Measurements from ENCODE around the gene EXPH5. TPM values are rescaled to one million over a fixed set of nuclear protein-coding genes. Genes with fewer than 3 reads are reported as not detected.
"Not testable (repeated sequence)": the region's sequence is repeated elsewhere in the genome, so short reads cannot be mapped to it uniquely, and the experiment has no call there.

EXPH5 gene
- total and polyA plus RNA-seq, 2 of the 8 experiments (the other 6 are each of a cell fraction or from before 2014, with no cell fraction given), result 1.1 to 11.5 TPM

DNA sequence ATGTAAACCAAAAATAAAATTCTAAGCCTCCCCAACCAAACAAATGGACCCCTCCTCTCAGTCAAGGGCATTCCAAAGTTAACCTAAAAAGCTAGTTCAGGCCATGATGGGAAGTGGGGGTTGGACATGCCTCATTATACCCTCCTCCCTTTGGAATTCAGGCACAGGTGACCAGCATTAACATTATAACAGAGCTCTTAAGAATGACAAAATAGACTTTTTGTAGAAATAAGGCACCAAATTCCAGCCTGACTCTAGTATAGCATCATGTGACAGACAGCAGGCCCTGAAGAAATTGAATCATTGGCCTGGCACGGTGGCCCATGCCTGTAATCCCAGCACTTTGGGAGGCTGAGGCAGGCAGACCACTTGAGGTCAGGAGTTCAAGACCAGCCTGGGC lies 48.2 kb upstream of the EXPH5 start:
- H3K79me2 ChIP-seq (ENCODE audit: control insufficient read depth in 1 of 2, insufficient read depth in 2 of 2, low read length in 2 of 2); FAIRE-seq; H3K27ac ChIP-seq (ENCODE audit: low read depth, low read length); H3K4me3 ChIP-seq (ENCODE audit: extremely low read depth in 1 of 4, insufficient read depth in 2 of 4, low read depth in 3 of 4, low read length in 4 of 4); H2AK5ac ChIP-seq (ENCODE audit: low read depth, low read length); DNase-seq (ENCODE audit: low read depth in 1 of 2, low spot score in 2 of 2); H3K4me1 ChIP-seq (replicated peaks in 1 of 4; ENCODE audit: control insufficient read depth in 3 of 4, insufficient read depth in 4 of 4, low read length in 3 of 4); H3K23ac ChIP-seq (ENCODE audit: insufficient read length); H2AFZ ChIP-seq (ENCODE audit: low read length); H4K5ac ChIP-seq (ENCODE audit: insufficient read length, low read depth, low read length); H2BK15ac ChIP-seq (ENCODE audit: low read length); H4K8ac ChIP-seq (ENCODE audit: extremely low read depth, insufficient read depth, low read length); H3K4me2 ChIP-seq (ENCODE audit: insufficient read depth in 1 of 2, low read depth in 2 of 2, low read length in 2 of 2); H3K14ac ChIP-seq (ENCODE audit: insufficient read length); H3K9ac ChIP-seq (replicated peaks in 1 of 4; ENCODE audit: extremely low read depth in 1 of 4, low read depth in 3 of 4, low read length in 3 of 4); POLR2A ChIA-PET (ENCODE audit: partially characterized antibody); H2BK5ac ChIP-seq (ENCODE audit: low read depth, low read length); H4K91ac ChIP-seq (replicated peaks; ENCODE audit: insufficient read length, low read length); H2BK20ac ChIP-seq (ENCODE audit: low read length); H3K9me3 ChIP-seq (ENCODE audit: insufficient read depth in 2 of 2, low read depth in 1 of 2, low read length in 1 of 2); H3K36me3 ChIP-seq (ENCODE audit: control insufficient read depth in 2 of 4, insufficient read depth in 4 of 4, low read length in 3 of 4); H3K79me1 ChIP-seq (ENCODE audit: low read depth, low read length); H4K20me1 ChIP-seq (replicated peaks in 1 of 2; ENCODE audit: control insufficient read depth in 1 of 2, insufficient read depth in 2 of 2, low read length in 2 of 2); H3K27me3 ChIP-seq (replicated peaks in 1 of 4; ENCODE audit: control insufficient read depth in 3 of 4, extremely low read depth in 1 of 4, insufficient read depth in 3 of 4, low read length in 3 of 4); H3K23me2 ChIP-seq (ENCODE audit: low read depth, low read length); H2BK12ac ChIP-seq (ENCODE audit: low read depth, low read length); H2BK120ac ChIP-seq (replicated peaks; ENCODE audit: low read depth, low read length); H3K18ac ChIP-seq (ENCODE audit: extremely low read depth, low read length); H3K4ac ChIP-seq (replicated peaks; ENCODE audit: insufficient read length, low read depth, low read length); H3K56ac ChIP-seq (replicated peaks; ENCODE audit: insufficient read length, low read depth, low read length): not testable (repeated sequence)
- peak; percentile 43; the same call in 1 of the 2 replicates for TF ChIP-seq TEAD4 (IDR thresholded peaks at IDR 0.05; ENCODE audit: low read depth, low read length)
- CTCF ChIA-PET (ENCODE audit: partially characterized antibody), result interaction anchor here (0.6 to 1.4 kb wide), 4 partner anchors 9 to 1010 kb away, joined by 3 to 4 read pairs (median 3); no protein-coding TSS in a partner anchor
- WGBS, 2 experiments (ENCODE audit: extremely low coverage in 1 of 2, insufficient coverage in 1 of 2, insufficient read length in 1 of 2, insufficient replicate concordance in 2 of 2, low coverage in 1 of 2, low lambda C conversion rate in 2 of 2, missing lambda C conversion rate in 1 of 2), result 94% methylated on average over 1 of the region's 1 CpG; no CpG with 5 or more reads in 1 of the 2 experiments
